PC-3 (cell line): Measurements from ENCODE around the gene GPA33. TPM values are rescaled to one million over a fixed set of nuclear protein-coding genes. Genes with fewer than 3 reads are reported as not detected.

Source experiments
- ATAC-seq: fragments of 200-7000 bp; cut with Tn5 transposase; 2 replicates; pipeline ENCODE4 v1.9.1; 2020; ENCODE audit warnings: mild to moderate bottlenecking, moderate library complexity
- BruUV-seq: library from RNA; stranded (reverse); fragments of 400-500 nt; replicated peaks from 2 replicates; lab custom pipeline; 2021; lab: Mats Ljungman, UMichigan
- CTCF ChIA-PET: fragments of 300-600 bp; sonication (Branson Sonifier 250); formaldehyde crosslinking; loops from one replicate; lab custom pipeline; 2022; ENCODE audit warnings: antibody characterized with exemption; lab: Charles Lee
- POLR2A ChIA-PET: fragments of 300-600 bp; sonication (Branson Sonifier 250); formaldehyde crosslinking; loops from one replicate; lab custom pipeline; 2022; ENCODE audit warnings: antibody characterized with exemption; ENCODE audit not compliant: unreplicated experiment; lab: Charles Lee
- DNase-seq: peaks from one replicate; pipeline ENCODE4 v3.0.0-alpha.2; 2015
- H2AFZ ChIP-seq: fragments of 300-600 bp; sonication (generic); 2 replicates; pipeline ENCODE4 v1.6.0; 2016; ENCODE audit warnings: antibody characterized with exemption, low read length
- H3F3A ChIP-seq: fragments of 300-600 bp; sonication (generic); one replicate; pipeline ENCODE4 v1.6.0; 2017; ENCODE audit warnings: antibody characterized with exemption, low read length, control low read depth, mild to moderate bottlenecking; ENCODE audit not compliant: unreplicated experiment
- H3K27ac ChIP-seq: fragments of 300-600 bp; sonication (generic); 2 replicates; pipeline ENCODE4 v1.5.1; 2016; ENCODE audit warnings: mild to moderate bottlenecking, low read length
- H3K27me3 ChIP-seq: fragments of 300-600 bp; sonication (generic); 2 replicates; pipeline ENCODE4 v1.6.1; 2016; ENCODE audit warnings: low read length, mixed read lengths
- H3K36me3 ChIP-seq: fragments of 300-600 bp; sonication (generic); 2 replicates; pipeline ENCODE4 v1.6.1; 2016; ENCODE audit warnings: low read depth, mixed run types, low read length, mixed read lengths
- H3K4me1 ChIP-seq: fragments of 300-600 bp; sonication (generic); 2 replicates; pipeline ENCODE4 v1.5.1; 2016; ENCODE audit warnings: low read length; ENCODE audit not compliant: insufficient read depth
- H3K4me2 ChIP-seq: fragments of 300-600 bp; sonication (generic); 2 replicates; pipeline ENCODE4 v1.6.0; 2016; ENCODE audit warnings: low read length
- H3K4me3 ChIP-seq: fragments of 300-600 bp; sonication (generic); 2 replicates; pipeline ENCODE4 v1.5.1; 2016; ENCODE audit warnings: mild to moderate bottlenecking, low read length, mixed read lengths
- H3K79me2 ChIP-seq: fragments of 300-600 bp; sonication (generic); 2 replicates; pipeline ENCODE4 v1.6.1; 2017; ENCODE audit warnings: low read length, mixed read lengths
- H3K9ac ChIP-seq: fragments of 300-600 bp; sonication (generic); 2 replicates; pipeline ENCODE4 v1.6.0; 2016; ENCODE audit warnings: mild to moderate bottlenecking, low read length
- H3K9me2 ChIP-seq: fragments of 300-600 bp; sonication (generic); replicated peaks from 2 replicates; pipeline ENCODE4 v1.6.1; 2016; ENCODE audit warnings: mixed run types, low read length, mixed read lengths
- H3K9me3 ChIP-seq: fragments of 300-600 bp; sonication (generic); 2 replicates; pipeline ENCODE4 v1.6.1; 2016; ENCODE audit warnings: low read length, mixed read lengths
- H4K20me1 ChIP-seq: fragments of 300-600 bp; sonication (generic); 2 replicates; pipeline ENCODE4 v1.6.1; 2016; ENCODE audit warnings: low read length, mixed read lengths
- EZH2 ChIP-seq: fragments of 300-600 bp; sonication (generic); IDR thresholded peaks from one replicate; pipeline ENCODE4 v1.6.1; 2017; ENCODE audit warnings: antibody characterized with exemption, mild to moderate bottlenecking, low read length; ENCODE audit not compliant: unreplicated experiment
- EZH2phosphoT487 ChIP-seq: fragments of 300-600 bp; sonication (generic); IDR thresholded peaks from 2 replicates; pipeline ENCODE4 v1.6.1; 2018; ENCODE audit warnings: mild to moderate bottlenecking, antibody characterized with exemption, low read length, borderline replicate concordance
- intact Hi-C: fragments of 100-400 bp; cut with micrococcal nuclease; formaldehyde crosslinking; loops from 2 replicates; pipeline ENCODE4 v1.9.0; 2023
- total RNA-seq: library from RNA; depleted of rRNA; stranded (reverse); fragments of >200 nt; gene quantifications from 2 replicates; pipeline ENCODE4 v1.2.3, GENCODE V29; 2014
- TF ChIP-seq, protein P1 (sequence below): fragments of 300-600 bp; sonication (generic); conservative IDR thresholded peaks from 2 replicates; pipeline ENCODE4 v1.5.1; 2017; ENCODE audit warnings: antibody characterized with exemption, low read depth, mild to moderate bottlenecking, low read length

GPA33 gene
- total RNA-seq, 1 experiment from 2014 or later = 0.04 TPM

GRCh38 chr1:167071286-167071685 is 18.9 kb downstream of the GPA33 start:
- Histone ChIP-seq H3K9ac (no peak overlapping the region), H4K20me1 (no peaks in the 10 kb centered on the region), H3K27ac (no peak overlapping the region), H3K9me2 (no peaks in the 10 kb centered on the region), H3K9me3 (no peaks in the 10 kb centered on the region), H3K4me1 (no peaks in the 10 kb centered on the region), H3K79me2 (no peaks in the 10 kb centered on the region), H3K4me2 (no peak overlapping the region), H3F3A (no peaks in the 10 kb centered on the region), H3K27me3 (no peaks in the 10 kb centered on the region), H3K36me3 (no peaks in the 10 kb centered on the region), H2AFZ (no peak overlapping the region), H3K4me3 (no peak overlapping the region)
- ATAC-seq (no peak), DNase-seq (no peak)
- POLR2A ChIA-PET = no interaction called here
- TF ChIP-seq EZH2phosphoT487 (no peak), EZH2 (no peak)
- TF ChIP-seq, protein P1, sequence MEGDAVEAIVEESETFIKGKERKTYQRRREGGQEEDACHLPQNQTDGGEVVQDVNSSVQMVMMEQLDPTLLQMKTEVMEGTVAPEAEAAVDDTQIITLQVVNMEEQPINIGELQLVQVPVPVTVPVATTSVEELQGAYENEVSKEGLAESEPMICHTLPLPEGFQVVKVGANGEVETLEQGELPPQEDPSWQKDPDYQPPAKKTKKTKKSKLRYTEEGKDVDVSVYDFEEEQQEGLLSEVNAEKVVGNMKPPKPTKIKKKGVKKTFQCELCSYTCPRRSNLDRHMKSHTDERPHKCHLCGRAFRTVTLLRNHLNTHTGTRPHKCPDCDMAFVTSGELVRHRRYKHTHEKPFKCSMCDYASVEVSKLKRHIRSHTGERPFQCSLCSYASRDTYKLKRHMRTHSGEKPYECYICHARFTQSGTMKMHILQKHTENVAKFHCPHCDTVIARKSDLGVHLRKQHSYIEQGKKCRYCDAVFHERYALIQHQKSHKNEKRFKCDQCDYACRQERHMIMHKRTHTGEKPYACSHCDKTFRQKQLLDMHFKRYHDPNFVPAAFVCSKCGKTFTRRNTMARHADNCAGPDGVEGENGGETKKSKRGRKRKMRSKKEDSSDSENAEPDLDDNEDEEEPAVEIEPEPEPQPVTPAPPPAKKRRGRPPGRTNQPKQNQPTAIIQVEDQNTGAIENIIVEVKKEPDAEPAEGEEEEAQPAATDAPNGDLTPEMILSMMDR = no peak
- CTCF ChIA-PET = no interaction called here
- intact Hi-C loops = no loop called here
- BruUV-seq = no TSS peak

DNA sequence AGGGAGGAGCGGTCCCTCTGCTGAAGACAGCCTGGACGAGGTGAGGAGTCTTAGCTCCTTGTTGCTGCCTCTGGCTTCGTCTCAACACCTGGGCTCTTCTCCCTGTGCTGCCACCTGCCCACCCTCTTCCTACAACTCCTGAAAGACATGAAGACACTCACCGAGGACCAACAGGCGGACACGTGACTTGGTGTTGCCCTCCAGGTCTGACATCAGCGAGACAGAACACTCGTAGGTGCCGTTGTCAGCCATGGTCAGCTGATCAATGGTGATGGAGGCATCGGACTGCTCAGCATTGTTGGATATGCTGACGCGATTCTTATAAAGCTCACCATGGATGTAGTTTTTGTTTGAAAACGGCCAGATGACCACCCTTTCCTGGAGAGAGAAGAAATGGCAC is 21.4 kb downstream of the GPA33 start:
- no peaks in the 10 kb centered on the region for H3K27me3 ChIP-seq
- intact Hi-C loops = loop anchor here (5.0 kb wide), 3 partner anchors 39 to 464 kb away; no protein-coding TSS in a partner anchor
- H3K4me1 ChIP-seq = no peaks in the 10 kb centered on the region
- DNase-seq (no peak), ATAC-seq (no peak)
- H3K4me2 ChIP-seq = no peak overlapping the region
- H3K4me3 ChIP-seq = no peak overlapping the region
- no peaks in the 10 kb centered on the region for H3K9me2 ChIP-seq
- no peaks in the 10 kb centered on the region for H3K79me2 ChIP-seq
- no peaks in the 10 kb centered on the region for H4K20me1 ChIP-seq
- no peak overlapping the region for H2AFZ ChIP-seq
- ChIA-PET CTCF (interaction anchor here (0.7 to 1.0 kb wide), 2 partner anchors 56 to 152 kb away, joined by 3 to 4 read pairs; partner anchors contain the start of gene POU2F1), POLR2A (no interaction called here)
- BruUV-seq = no TSS peak
- no peaks in the 10 kb centered on the region for H3K36me3 ChIP-seq
- H3K9me3 ChIP-seq = no peaks in the 10 kb centered on the region
- H3K9ac ChIP-seq = no peak overlapping the region
- H3K27ac ChIP-seq = no peak overlapping the region
- H3F3A ChIP-seq = no peaks in the 10 kb centered on the region
- TF ChIP-seq, protein P1 = no peak
- TF ChIP-seq EZH2phosphoT487 = no peak
- no peak for TF ChIP-seq EZH2

- no peak overlapping the region for H3K9ac ChIP-seq
- no peak for ATAC-seq
- H3K36me3 ChIP-seq = no peaks in the 10 kb centered on the region
- BruUV-seq = no TSS peak
- H4K20me1 ChIP-seq = no peaks in the 10 kb centered on the region
- H3K4me3 ChIP-seq = no peak overlapping the region
- H3K79me2 ChIP-seq = no peaks in the 10 kb centered on the region
- intact Hi-C loops = loop anchor here (1.0 to 5.0 kb wide), 4 partner anchors 39 to 464 kb away; partner anchors contain the start of gene POU2F1
- H3F3A ChIP-seq = no peaks in the 10 kb centered on the region
- ChIA-PET POLR2A (no interaction called here), CTCF (no interaction called here)
- no peak overlapping the region for H3K4me2 ChIP-seq
- H3K4me1 ChIP-seq = no peaks in the 10 kb centered on the region
- no peaks in the 10 kb centered on the region for H3K9me2 ChIP-seq
- H3K9me3 ChIP-seq = no peaks in the 10 kb centered on the region
- DNase-seq = no peak
- no peak overlapping the region for H3K27ac ChIP-seq
- H2AFZ ChIP-seq = no peak overlapping the region
- H3K27me3 ChIP-seq = no peaks in the 10 kb centered on the region
- TF ChIP-seq EZH2 (no peak), EZH2phosphoT487 (no peak)
- TF ChIP-seq, protein P1 = no peak
Measured at GRCh38 chr1:167067904-167068303, 22.3 kb downstream of the GPA33 start.
